GM23338 (cell line): ENCODE measurements around the gene GOSR2. TPM values are rescaled to one million over a fixed set of nuclear protein-coding genes. Genes with fewer than 3 reads are reported as not detected.

Experiments used
- ATAC-seq: fragments of 200-7000 bp; cut with Tn5 transposase; 3 replicates; pipeline ENCODE4 v1.9.1; 2020
- DNase-seq: peaks from one replicate; pipeline ENCODE4 v3.0.0-alpha.2; 2015; ENCODE audit warnings: low spot score
- H2AFZ ChIP-seq: fragments of 200-600 bp; sonication (generic); 2 replicates; pipeline ENCODE4 v1.8.0; 2016; ENCODE audit warnings: antibody characterized with exemption, mild to moderate bottlenecking, moderate library complexity
- H3F3A ChIP-seq: fragments of 200-600 bp; sonication (generic); replicated peaks from 2 replicates; pipeline ENCODE4 v1.8.0; 2017; ENCODE audit warnings: antibody characterized with exemption, mixed run types, low read depth
- H3K27ac ChIP-seq: fragments of 200-600 bp; sonication (generic); 2 replicates; pipeline ENCODE4 v1.6.1; 2016; ENCODE audit warnings: low read depth
- H3K27me3 ChIP-seq: fragments of 200-600 bp; sonication (generic); 2 replicates; pipeline ENCODE4 v1.8.0; 2016; ENCODE audit warnings: mild to moderate bottlenecking, mixed run types, moderate library complexity; ENCODE audit not compliant: insufficient read depth
- H3K36me3 ChIP-seq: fragments of 200-600 bp; sonication (generic); 2 replicates; pipeline ENCODE4 v1.8.0; 2016; ENCODE audit warnings: mild to moderate bottlenecking; ENCODE audit not compliant: insufficient read depth
- H3K4me1 ChIP-seq: fragments of 200-600 bp; sonication (generic); 2 replicates; pipeline ENCODE4 v1.8.0; 2016; ENCODE audit warnings: mild to moderate bottlenecking, moderate library complexity; ENCODE audit not compliant: insufficient read depth
- H3K4me2 ChIP-seq: fragments of 200-600 bp; sonication (generic); 2 replicates; pipeline ENCODE4 v1.7.1; 2017; ENCODE audit warnings: mixed run types
- H3K4me3 ChIP-seq: fragments of 200-600 bp; sonication (generic); 2 replicates; pipeline ENCODE4 v1.6.1; 2016; ENCODE audit warnings: mixed run types
- H3K79me2 ChIP-seq: fragments of 200-600 bp; sonication (generic); replicated peaks from 2 replicates; pipeline ENCODE4 v1.8.0; 2017; ENCODE audit warnings: mild to moderate bottlenecking; ENCODE audit not compliant: insufficient read depth
- H3K9me2 ChIP-seq: fragments of 200-600 bp; sonication (generic); 2 replicates; pipeline ENCODE4 v1.8.0; 2017; ENCODE audit not compliant: insufficient read depth
- H4K20me1 ChIP-seq: fragments of 200-600 bp; sonication (generic); replicated peaks from 2 replicates; pipeline ENCODE4 v1.8.0; 2017; ENCODE audit warnings: mild to moderate bottlenecking; ENCODE audit not compliant: insufficient read depth
- H3K27ac Mint-ChIP-seq: 2 replicates; pipeline ENCODE4 v1.8.0; 2020; ENCODE audit warnings: inconsistent platforms, mild to moderate bottlenecking, moderate library complexity, mixed read lengths
- H3K27me3 Mint-ChIP-seq: 3 replicates; pipeline ENCODE4 v1.8.0; 2022; ENCODE audit warnings: low read depth, mild to moderate bottlenecking, moderate library complexity, mixed read lengths, inconsistent platforms; ENCODE audit not compliant: insufficient read depth, poor library complexity
- H3K36me3 Mint-ChIP-seq: 3 replicates; pipeline ENCODE4 v1.8.0; 2021; ENCODE audit warnings: low read depth, mild to moderate bottlenecking, inconsistent platforms, moderate library complexity, mixed read lengths
- H3K4me1 Mint-ChIP-seq: 3 replicates; pipeline ENCODE4 v1.8.0; 2020; ENCODE audit warnings: mild to moderate bottlenecking, inconsistent platforms, mixed read lengths
- H3K4me3 Mint-ChIP-seq: 3 replicates; pipeline ENCODE4 v1.8.0; 2021; ENCODE audit warnings: moderate library complexity, mild to moderate bottlenecking, inconsistent platforms, mixed read lengths
- H3K9me3 Mint-ChIP-seq: 3 replicates; pipeline ENCODE4 v1.8.0; 2020; ENCODE audit warnings: moderate library complexity, mild to moderate bottlenecking, inconsistent platforms, mixed read lengths
- CREB1 ChIP-seq: fragments of 250-450 bp; sonication (Bioruptor Pico); IDR thresholded peaks from 2 replicates; pipeline ENCODE4 v1.5.0; 2020; ENCODE audit warnings: low read depth, mild to moderate bottlenecking, moderate library complexity
- EZH2 ChIP-seq: fragments of 200-600 bp; sonication (generic); IDR thresholded peaks from one replicate; pipeline ENCODE4 v1.8.0; 2017; ENCODE audit warnings: antibody characterized with exemption, mild to moderate bottlenecking, low read depth; ENCODE audit not compliant: unreplicated experiment
- EZH2phosphoT487 ChIP-seq: fragments of 200-600 bp; sonication (generic); IDR thresholded peaks from one replicate; pipeline ENCODE4 v1.8.1; 2018; ENCODE audit warnings: antibody characterized with exemption; ENCODE audit not compliant: unreplicated experiment
- NANOG ChIP-seq: IDR thresholded peaks from 2 replicates; pipeline ENCODE4 v1.6.1; 2016; ENCODE audit warnings: antibody characterized with exemption, borderline replicate concordance
- POLR2AphosphoS5 ChIP-seq: IDR thresholded peaks from 2 replicates; pipeline ENCODE4 v1.6.1; 2016; ENCODE audit warnings: antibody characterized with exemption, low read depth
- STAT1 ChIP-seq: IDR thresholded peaks from one replicate; pipeline ENCODE4 v1.6.1; 2016; ENCODE audit warnings: antibody characterized with exemption; ENCODE audit not compliant: unreplicated experiment
- ZNF114 ChIP-seq: fragments of 250-450 bp; sonication (Bioruptor Pico); IDR thresholded peaks from 2 replicates; pipeline ENCODE4 v1.5.0; 2020; ENCODE audit warnings: mild to moderate bottlenecking, moderate library complexity
- ZNF331 ChIP-seq: fragments of 250-450 bp; sonication (Bioruptor Pico); IDR thresholded peaks from 2 replicates; pipeline ENCODE4 v1.5.0; 2020; ENCODE audit warnings: low read depth, mild to moderate bottlenecking, moderate library complexity
- ZNF462 ChIP-seq: fragments of 250-450 bp; sonication (Bioruptor Pico); IDR thresholded peaks from 2 replicates; pipeline ENCODE4 v1.5.0; 2020; ENCODE audit warnings: mild to moderate bottlenecking, moderate library complexity
- polyA plus RNA-seq: library from polyadenylated mRNA; unstranded; fragments of >200 nt; fragmentation: Nextera tagmentation; extraction: Ambion mirVana; gene quantifications from 2 replicates; pipeline ENCODE4 v1.2.1, GENCODE V29; 2016
- total RNA-seq: library from RNA; depleted of rRNA; stranded (reverse); fragments of >200 nt; shearing (Covaris generic); gene quantifications from 2 replicates; pipeline ENCODE4 v1.2.3, GENCODE V29; 2014
- TF ChIP-seq, protein P1 (sequence below): IDR thresholded peaks from one replicate; pipeline ENCODE4 v1.6.1; 2018; ENCODE audit warnings: antibody characterized with exemption; ENCODE audit not compliant: unreplicated experiment

Gene GOSR2
- total and polyA plus RNA-seq, 2 experiments from 2014 or later = 33.2 to 36.2 TPM

DNA sequence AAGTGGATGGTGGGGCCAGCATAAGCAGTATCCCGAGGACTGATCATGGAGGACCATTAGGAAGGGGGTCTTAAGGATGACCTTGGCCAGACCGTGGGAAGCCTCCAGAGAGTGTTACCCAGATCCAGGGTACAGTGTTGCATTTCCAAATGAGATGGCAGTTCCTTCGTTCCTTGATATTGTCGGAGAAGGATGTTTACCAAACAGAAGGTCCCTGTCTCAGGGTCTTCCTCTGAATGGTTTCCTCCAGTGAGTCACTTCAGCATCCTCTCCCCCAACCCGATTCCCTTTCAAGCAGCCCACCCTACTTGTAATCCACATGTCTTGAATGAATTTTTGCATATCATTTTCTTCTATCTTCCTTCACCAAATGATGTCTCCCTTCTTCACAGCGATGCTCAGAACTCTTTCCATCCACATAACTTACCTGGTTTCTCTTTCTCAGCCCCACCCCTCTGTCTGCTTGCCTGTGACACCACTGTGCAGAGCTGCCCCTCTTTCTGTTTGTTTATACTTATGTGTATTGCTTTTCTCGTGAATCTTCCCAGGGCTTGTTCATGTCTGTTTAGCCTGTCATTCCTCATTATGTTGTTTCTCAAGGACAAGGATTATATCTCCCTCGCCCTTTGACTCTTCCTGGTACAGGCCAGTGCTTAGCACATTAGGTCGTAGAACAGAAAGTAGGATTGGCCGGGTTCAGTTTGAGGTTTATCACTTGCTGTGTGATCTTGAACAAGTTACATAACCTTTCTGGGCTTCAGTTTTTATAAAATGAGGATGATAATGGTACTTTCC is 5.7 kb downstream of the GOSR2 start:
- peaks cover 7% of the 10 kb centered on the region for H3K4me1 Mint-ChIP-seq
- no peaks in the 10 kb centered on the region for H3K9me2 ChIP-seq
- no peaks in the 10 kb centered on the region for H3K9me3 Mint-ChIP-seq
- peaks cover 5% of the 10 kb centered on the region; the same call in 1 of the 2 replicates for H3K4me1 ChIP-seq
- no peak overlapping the region for H2AFZ ChIP-seq
- TF ChIP-seq STAT1 = no peak
- no peaks in the 10 kb centered on the region for H3F3A ChIP-seq
- H3K79me2 ChIP-seq = peaks cover 55% of the 10 kb centered on the region
- no peak overlapping the region for H3K4me3 Mint-ChIP-seq
- ATAC-seq = no peak
- DNase-seq = no peak
- H3K27ac ChIP-seq = no peak overlapping the region
- H4K20me1 ChIP-seq = peaks cover 41% of the 10 kb centered on the region
- peaks cover 29% of the 10 kb centered on the region; the same call in 2 of the 3 replicates for H3K36me3 Mint-ChIP-seq
- no peak overlapping the region for H3K4me2 ChIP-seq
- no peak overlapping the region for H3K4me3 ChIP-seq
- no peak overlapping the region for H3K27ac Mint-ChIP-seq
- no peaks in the 10 kb centered on the region for H3K27me3 Mint-ChIP-seq
- H3K36me3 ChIP-seq = peaks cover 25% of the 10 kb centered on the region
- H3K27me3 ChIP-seq = no peaks in the 10 kb centered on the region

GRCh38 chr17:46929413-46929812 is 6.5 kb downstream of the GOSR2 start:
- Histone ChIP-seq H2AFZ (no peak overlapping the region), H3K36me3 (peaks cover 25% of the 10 kb centered on the region), H3K4me2 (no peak overlapping the region), H4K20me1 (peaks cover 36% of the 10 kb centered on the region), H3K4me3 (no peak overlapping the region), H3K79me2 (peaks cover 48% of the 10 kb centered on the region), H3K9me2 (no peaks in the 10 kb centered on the region), H3K4me1 (no peaks in the 10 kb centered on the region), H3K27me3 (no peaks in the 10 kb centered on the region), H3K27ac (no peak overlapping the region), H3F3A (no peaks in the 10 kb centered on the region)
- Mint-ChIP-seq H3K27me3 (no peaks in the 10 kb centered on the region), H3K36me3 (peaks cover 36% of the 10 kb centered on the region), H3K4me1 (peaks cover 1% of the 10 kb centered on the region; the same call in 2 of the 3 replicates), H3K27ac (no peak overlapping the region), H3K9me3 (no peaks in the 10 kb centered on the region), H3K4me3 (no peak overlapping the region)
- TF ChIP-seq POLR2AphosphoS5 = no peak
- TF ChIP-seq STAT1 = no peak
- TF ChIP-seq ZNF331 (CRISPR knock-in tag) = no peak
- TF ChIP-seq CREB1 (CRISPR knock-in tag) = no peak
- TF ChIP-seq EZH2 = no peak
- TF ChIP-seq ZNF114 (CRISPR knock-in tag) = no peak
- TF ChIP-seq NANOG = no peak
- TF ChIP-seq ZNF462 (CRISPR knock-in tag) = no peak
- TF ChIP-seq, protein P1, sequence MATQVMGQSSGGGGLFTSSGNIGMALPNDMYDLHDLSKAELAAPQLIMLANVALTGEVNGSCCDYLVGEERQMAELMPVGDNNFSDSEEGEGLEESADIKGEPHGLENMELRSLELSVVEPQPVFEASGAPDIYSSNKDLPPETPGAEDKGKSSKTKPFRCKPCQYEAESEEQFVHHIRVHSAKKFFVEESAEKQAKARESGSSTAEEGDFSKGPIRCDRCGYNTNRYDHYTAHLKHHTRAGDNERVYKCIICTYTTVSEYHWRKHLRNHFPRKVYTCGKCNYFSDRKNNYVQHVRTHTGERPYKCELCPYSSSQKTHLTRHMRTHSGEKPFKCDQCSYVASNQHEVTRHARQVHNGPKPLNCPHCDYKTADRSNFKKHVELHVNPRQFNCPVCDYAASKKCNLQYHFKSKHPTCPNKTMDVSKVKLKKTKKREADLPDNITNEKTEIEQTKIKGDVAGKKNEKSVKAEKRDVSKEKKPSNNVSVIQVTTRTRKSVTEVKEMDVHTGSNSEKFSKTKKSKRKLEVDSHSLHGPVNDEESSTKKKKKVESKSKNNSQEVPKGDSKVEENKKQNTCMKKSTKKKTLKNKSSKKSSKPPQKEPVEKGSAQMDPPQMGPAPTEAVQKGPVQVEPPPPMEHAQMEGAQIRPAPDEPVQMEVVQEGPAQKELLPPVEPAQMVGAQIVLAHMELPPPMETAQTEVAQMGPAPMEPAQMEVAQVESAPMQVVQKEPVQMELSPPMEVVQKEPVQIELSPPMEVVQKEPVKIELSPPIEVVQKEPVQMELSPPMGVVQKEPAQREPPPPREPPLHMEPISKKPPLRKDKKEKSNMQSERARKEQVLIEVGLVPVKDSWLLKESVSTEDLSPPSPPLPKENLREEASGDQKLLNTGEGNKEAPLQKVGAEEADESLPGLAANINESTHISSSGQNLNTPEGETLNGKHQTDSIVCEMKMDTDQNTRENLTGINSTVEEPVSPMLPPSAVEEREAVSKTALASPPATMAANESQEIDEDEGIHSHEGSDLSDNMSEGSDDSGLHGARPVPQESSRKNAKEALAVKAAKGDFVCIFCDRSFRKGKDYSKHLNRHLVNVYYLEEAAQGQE = no peak
- no peak for TF ChIP-seq EZH2phosphoT487
- no peak for ATAC-seq
- no peak for DNase-seq
